Naive B cell (primary cell): ENCODE measurements around the gene BMF. TPM values are rescaled to one million over a fixed set of nuclear protein-coding genes. Genes with fewer than 3 reads are reported as not detected.
A peak's percentile ranks its signal among the peaks of the same experiment; 100 is the strongest.
"Not testable (repeated sequence)": the region's sequence is repeated elsewhere in the genome, so short reads cannot be mapped to it uniquely, and the experiment has no call there.

ENCODE experiments used
- ATAC-seq, 2 donors: fragments of 150-1000 bp; cut with Tn5 transposase; 2 replicates each; pipeline ENCODE4 v1.10.0; 2021; ENCODE audit warnings: low read depth in 2 of 2, mild to moderate bottlenecking in 2 of 2, moderate library complexity in 2 of 2
- DNase-seq: peaks from one replicate; pipeline ENCODE4 v3.0.0; 2022
- H3K27ac Mint-ChIP-seq, 6 donors: one replicate each; pipeline ENCODE4 v1.8.0; 2020 to 2022; ENCODE audit warnings: mild to moderate bottlenecking in 6 of 6, mixed read lengths in 6 of 6, moderate library complexity in 5 of 6, inconsistent platforms in 2 of 6
- H3K27me3 Mint-ChIP-seq, 3 donors: one replicate each; pipeline ENCODE4 v1.8.0; 2021 to 2022; ENCODE audit warnings: mixed read lengths in 3 of 3, mild to moderate bottlenecking in 1 of 3
- H3K36me3 Mint-ChIP-seq, 2 donors: one replicate each; pipeline ENCODE4 v1.8.0; 2020 to 2022; ENCODE audit warnings: mixed read lengths in 2 of 2, inconsistent platforms in 1 of 2, mild to moderate bottlenecking in 1 of 2
- H3K4me1 Mint-ChIP-seq, 3 donors: one replicate each; pipeline ENCODE4 v1.8.0; 2020 to 2022; ENCODE audit warnings: mixed read lengths in 3 of 3, inconsistent platforms in 1 of 3, mild to moderate bottlenecking in 1 of 3, moderate library complexity in 1 of 3
- H3K4me3 Mint-ChIP-seq, 8 donors: one replicate each; pipeline ENCODE4 v1.8.0; 2020 to 2022; ENCODE audit warnings: mild to moderate bottlenecking in 8 of 8, mixed read lengths in 8 of 8, moderate library complexity in 8 of 8, inconsistent platforms in 2 of 8
- H3K9me3 Mint-ChIP-seq, 7 donors: one replicate each; pipeline ENCODE4 v1.8.0; 2020 to 2022; ENCODE audit warnings: mixed read lengths in 7 of 7, mild to moderate bottlenecking in 5 of 7, inconsistent platforms in 2 of 7, moderate library complexity in 1 of 7
- polyA plus RNA-seq, 6 donors: library from polyadenylated mRNA; unstranded; fragments of 300-500 nt; fragmentation: Illumina TruSeq; gene quantifications; one replicate each; pipeline ENCODE4 v1.2.3, GENCODE V29; 2021; ENCODE audit warnings: low read depth in 6 of 6

The BMF gene
- 1 to 10 TPM in 5 of 6 donors, under 1 TPM in 1; 0.66 to 7.7 (median 5.5) TPM for polyA plus RNA-seq

- peaks cover 47 to 61% (median 59%) of the 10 kb centered on the region in 3 donors for H3K4me1 Mint-ChIP-seq
- H3K36me3 Mint-ChIP-seq: no peaks in the 10 kb centered on the region
- ATAC-seq: peak; percentile 67 to 70
Measured at GRCh38 chr15:40108855-40109735, at the start of gene BMF. Gene BMF (minus strand): TSS chr15:40108879. CDS start chr15:40106086, 2,793 bp downstream.

GRCh38 chr15:40157778-40158447 is 49.2 kb upstream of the BMF start:
- DNase-seq (no peak), ATAC-seq (no peak)
- Mint-ChIP-seq H3K27me3 (no peaks in the 10 kb centered on the region), H3K27ac (no peak overlapping the region), H3K4me3 (no peak overlapping the region), H3K36me3 (no peaks in the 10 kb centered on the region), H3K9me3 (no peaks in the 10 kb centered on the region), H3K4me1 (peaks cover 0 to 2% (median 0%) of the 10 kb centered on the region in 3 donors)

More at GRCh38 chr15:40108855-40109735, at the start of gene BMF:
- peak; percentile 92 for DNase-seq
- Mint-ChIP-seq H3K27ac (peak within 1 kb of the TSS; percentile 86 to 99 (median 96)), H3K4me3 (peak within 1 kb of the TSS; percentile 82 to 99 (median 96)), H3K27me3 (no peaks in the 10 kb centered on the region), H3K9me3 (no peaks in the 10 kb centered on the region)

GRCh38 chr15:40155270-40155910 is 46.7 kb upstream of the BMF start:
- ATAC-seq: no peak
- DNase-seq: no peak
- H3K36me3 Mint-ChIP-seq: no peaks in the 10 kb centered on the region
- H3K4me3 Mint-ChIP-seq: no peak overlapping the region
- H3K27me3 Mint-ChIP-seq: no peaks in the 10 kb centered on the region
- H3K27ac Mint-ChIP-seq: no peak overlapping the region
- H3K4me1 Mint-ChIP-seq: peaks cover 0 to 2% (median 0%) of the 10 kb centered on the region in 3 donors
- H3K9me3 Mint-ChIP-seq: no peaks in the 10 kb centered on the region

GRCh38 chr15:40154821-40155220 is 46.1 kb upstream of the BMF start:
- not testable (repeated sequence) for DNase-seq

GRCh38 chr15:40151991-40152390 is 43.3 kb upstream of the BMF start:
- DNase-seq: no peak
- H3K4me1 Mint-ChIP-seq: no peaks in the 10 kb centered on the region
- peaks cover 0 to 2% (median 0%) of the 10 kb centered on the region in 7 donors for H3K9me3 Mint-ChIP-seq
- no peak overlapping the region for H3K4me3 Mint-ChIP-seq
- H3K36me3 Mint-ChIP-seq: no peaks in the 10 kb centered on the region
- H3K27ac Mint-ChIP-seq: no peak overlapping the region
- peaks cover 0 to 5% (median 0%) of the 10 kb centered on the region in 3 donors for H3K27me3 Mint-ChIP-seq
- no peak for ATAC-seq

More at GRCh38 chr15:40154821-40155220, 46.1 kb upstream of the BMF start:
- H3K4me1 Mint-ChIP-seq, H3K9me3 Mint-ChIP-seq, H3K27me3 Mint-ChIP-seq, H3K4me3 Mint-ChIP-seq, H3K27ac Mint-ChIP-seq, H3K36me3 Mint-ChIP-seq, ATAC-seq: not testable (repeated sequence)

- Mint-ChIP-seq H3K4me1 (no peaks in the 10 kb centered on the region), H3K9me3 (peaks cover 0 to 2% (median 0%) of the 10 kb centered on the region in 7 donors), H3K27me3 (peaks cover 0 to 5% (median 0%) of the 10 kb centered on the region in 3 donors), H3K27ac (peak overlapping the region in 1 of 6 donors; percentile 24), H3K36me3 (no peaks in the 10 kb centered on the region), H3K4me3 (no peak overlapping the region)
- no peak for ATAC-seq
- DNase-seq: no peak
Measured at GRCh38 chr15:40151499-40151898, 42.8 kb upstream of the BMF start.

GRCh38 chr15:40150163-40150925 is 41.7 kb upstream of the BMF start:
- H3K27me3 Mint-ChIP-seq: peaks cover 0 to 5% (median 0%) of the 10 kb centered on the region in 3 donors
- peak overlapping the region in 1 of 6 donors; percentile 68 for H3K27ac Mint-ChIP-seq
- no peak for DNase-seq
- H3K4me3 Mint-ChIP-seq: no peak overlapping the region
- H3K36me3 Mint-ChIP-seq: no peaks in the 10 kb centered on the region
- ATAC-seq: no peak
- H3K9me3 Mint-ChIP-seq: peaks cover 0 to 2% (median 0%) of the 10 kb centered on the region in 7 donors
- H3K4me1 Mint-ChIP-seq: no peaks in the 10 kb centered on the region

- Mint-ChIP-seq H3K27me3 (peaks cover 0 to 5% (median 0%) of the 10 kb centered on the region in 3 donors), H3K27ac (no peak overlapping the region), H3K36me3 (no peaks in the 10 kb centered on the region), H3K4me3 (no peak overlapping the region), H3K9me3 (peaks cover 0 to 2% (median 0%) of the 10 kb centered on the region in 7 donors), H3K4me1 (no peaks in the 10 kb centered on the region)
- no peak for ATAC-seq
- DNase-seq: no peak
Measured at GRCh38 chr15:40149339-40149738, 40.7 kb upstream of the BMF start.

- Mint-ChIP-seq H3K27ac (peak overlapping the region in 1 of 6 donors; percentile 68), H3K4me3 (no peak overlapping the region), H3K27me3 (peaks cover 0 to 5% (median 0%) of the 10 kb centered on the region in 3 donors), H3K36me3 (no peaks in the 10 kb centered on the region), H3K9me3 (peaks cover 0 to 2% (median 0%) of the 10 kb centered on the region in 7 donors), H3K4me1 (no peaks in the 10 kb centered on the region)
- DNase-seq (no peak), ATAC-seq (no peak)
Measured at GRCh38 chr15:40146037-40146436, 37.4 kb upstream of the BMF start.

- Mint-ChIP-seq H3K4me3 (no peak overlapping the region), H3K4me1 (no peaks in the 10 kb centered on the region), H3K27me3 (no peaks in the 10 kb centered on the region), H3K36me3 (no peaks in the 10 kb centered on the region), H3K9me3 (no peaks in the 10 kb centered on the region), H3K27ac (no peak overlapping the region)
- ATAC-seq (no peak), DNase-seq (no peak)
Measured at GRCh38 chr15:40142428-40142827, 33.7 kb upstream of the BMF start.

- not testable (repeated sequence) for H3K36me3 Mint-ChIP-seq, ATAC-seq, H3K4me1 Mint-ChIP-seq, H3K27ac Mint-ChIP-seq, H3K9me3 Mint-ChIP-seq, DNase-seq, H3K27me3 Mint-ChIP-seq, H3K4me3 Mint-ChIP-seq
Measured at GRCh38 chr15:40138201-40138570, 29.5 kb upstream of the BMF start.

GRCh38 chr15:40137303-40138200 is 28.9 kb upstream of the BMF start:
- no peak overlapping the region for H3K4me3 Mint-ChIP-seq
- ATAC-seq: no peak
- no peaks in the 10 kb centered on the region for H3K36me3 Mint-ChIP-seq
- no peaks in the 10 kb centered on the region for H3K9me3 Mint-ChIP-seq
- DNase-seq: no peak
- H3K27me3 Mint-ChIP-seq: no peaks in the 10 kb centered on the region
- H3K27ac Mint-ChIP-seq: peak overlapping the region in 1 of 6 donors; percentile 6
- no peaks in the 10 kb centered on the region for H3K4me1 Mint-ChIP-seq
